ENCODE measurements around the gene CAMK1. TPM values are rescaled to one million over a fixed set of nuclear protein-coding genes. Genes with fewer than 3 reads are reported as not detected.

CAMK1 gene
- total and polyA plus RNA-seq, 2 donors (not counting 3 experiments of a cell fraction or from before 2014, with no cell fraction given), result 23.5 to 28.4 TPM

- no TSS peak for BruUV-seq (replicated peaks)
- DNase-seq (ENCODE audit: low read depth, low spot score) (no peak), FAIRE-seq (no peak)
- CTCF ChIA-PET, result interaction anchor here (1.5 to 3.7 kb wide), 2 partner anchors 19 to 233 kb away, joined by 4 to 27 read pairs; partner anchors contain the start of gene BRPF1
- Histone ChIP-seq H3K4me2 (ENCODE audit: insufficient read depth, low read length) (no peak overlapping the region), H3K79me2 (ENCODE audit: control insufficient read depth, insufficient read depth, low read length) (no peaks in the 10 kb centered on the region), H2AFZ (ENCODE audit: low read depth, low read length) (no peak overlapping the region), H3K9ac (replicated peaks; ENCODE audit: extremely low read depth, insufficient read depth, low read length) (no peak overlapping the region), H3K4me3 (replicated peaks in 1 of 3; ENCODE audit: insufficient read depth in 1 of 3, low read depth in 1 of 3, low read length in 3 of 3) (no peak overlapping the region), H3K36me3 (ENCODE audit: control insufficient read depth in 2 of 2, extremely low read depth in 1 of 2, insufficient read depth in 2 of 2, low read length in 2 of 2) (no peaks in the 10 kb centered on the region), H4K20me1 (replicated peaks; ENCODE audit: control insufficient read depth, extremely low read depth, insufficient read depth, low read length) (no peaks in the 10 kb centered on the region), H3K9me1 (replicated peaks; ENCODE audit: control insufficient read depth, extremely low read depth, insufficient read depth, low read length) (no peaks in the 10 kb centered on the region), H3K27me3 (ENCODE audit: control insufficient read depth in 2 of 2, insufficient read depth in 2 of 2, low read length in 2 of 2) (peaks cover 0 to 2% of the 10 kb centered on the region in 2 experiments), H3K9me3 (replicated peaks; ENCODE audit: control insufficient read depth, insufficient read depth, low read length) (no peaks in the 10 kb centered on the region), H3K27ac (ENCODE audit: insufficient read depth, low read depth, low read length) (no peak overlapping the region), H3K4me1 (ENCODE audit: control insufficient read depth, extremely low read depth, insufficient read depth, low read length) (no peaks in the 10 kb centered on the region)
- dilution Hi-C loops (cut with MboI; ENCODE audit: extremely low pct_ligation_motif_present, low sequenced_read_pairs), result no loop called here
- intact Hi-C loops (cut with micrococcal nuclease), result no loop called here
- TF ChIP-seq FOS (IDR thresholded peaks at IDR 0.05; ENCODE audit: borderline replicate concordance, insufficient read depth, low read length) (no peak), JUN (IDR thresholded peaks at IDR 0.05; ENCODE audit: borderline replicate concordance, insufficient read depth, insufficient read length, low read depth) (no peak), CTCF (IDR thresholded peaks at IDR 0.05; ENCODE audit: extremely low read depth in 1 of 2, insufficient read depth in 1 of 2, low read depth in 1 of 2, low read length in 2 of 2) (no peak), GATA2 (IDR thresholded peaks at IDR 0.05; ENCODE audit: insufficient read depth, insufficient read length, low read depth, low read length) (no peak), MYC (IDR thresholded peaks at IDR 0.05; ENCODE audit: low read depth, low read length) (no peak), MAX (IDR thresholded peaks at IDR 0.05; ENCODE audit: insufficient read depth, insufficient read length) (no peak), POLR2A (IDR thresholded peaks at IDR 0.05; ENCODE audit: low read depth, low read length) (no peak), EZH2 (IDR thresholded peaks at IDR 0.05; ENCODE audit: borderline replicate concordance, low read depth, low read length, severe bottlenecking) (no peak), POLR2AphosphoS5 (IDR thresholded peaks at IDR 0.05; ENCODE audit: insufficient read depth, low read depth, low read length) (no peak)
- POLR2A ChIA-PET, result no interaction called here
These were observed 56.6 kb downstream of the CAMK1 start for GRCh38 chr3:9713142-9713541.
